GM21528 (cell line): Measurements from ENCODE around the gene IKBKG.
"Not testable (repeated sequence)": the region's sequence is repeated elsewhere in the genome, so short reads cannot be mapped to it uniquely, and the experiment has no call there.

Source experiments
- ATAC-seq: cut with Tn5 transposase; IDR thresholded peaks from one replicate; pipeline ENCODE4 v1.9.1; 2021; ENCODE audit warnings: mild to moderate bottlenecking, moderate library complexity; ENCODE audit not compliant: unreplicated experiment, low FRiP score

IKBKG gene

DNA sequence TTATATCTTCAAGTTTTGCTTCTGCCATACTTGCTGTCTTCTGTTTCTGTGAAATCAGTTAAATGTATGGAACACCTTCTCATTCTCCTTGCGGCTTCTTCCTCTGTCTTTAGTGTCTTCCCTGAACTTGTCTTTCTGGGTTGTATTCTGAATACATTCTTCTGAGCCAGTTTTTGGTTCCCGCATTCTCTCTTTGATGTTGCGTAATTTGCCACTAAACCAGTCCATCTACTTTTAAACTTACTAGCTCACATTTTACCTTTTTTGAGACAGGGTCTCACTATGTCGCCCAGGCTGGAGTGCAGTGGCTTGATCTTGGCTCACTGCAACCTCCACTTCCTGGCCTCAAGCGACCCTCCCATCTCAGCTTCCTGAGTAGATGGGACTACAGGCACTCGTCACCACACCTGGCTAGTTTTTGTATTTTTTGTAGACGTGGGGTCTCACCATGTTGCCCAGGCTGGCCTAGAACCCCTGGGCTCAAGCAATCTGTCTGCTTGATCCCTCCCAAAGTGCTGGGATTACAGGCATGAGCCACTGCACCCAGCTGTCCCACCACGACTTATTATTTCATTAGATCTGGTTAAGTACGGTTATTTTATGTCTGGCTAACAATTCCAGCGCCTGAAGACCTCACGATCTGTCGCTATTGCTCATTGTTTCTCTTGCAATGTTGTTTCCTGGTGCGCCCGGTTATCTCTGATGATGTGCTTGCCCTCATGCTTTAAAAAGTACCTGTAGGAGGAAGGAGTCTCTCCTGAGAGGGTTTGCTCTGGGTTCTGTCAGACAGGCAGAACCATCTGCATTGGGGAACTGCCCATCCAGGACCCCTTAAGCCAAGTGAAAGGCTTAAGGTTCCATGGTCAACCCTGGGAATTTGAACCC lies 21.6 kb upstream of the IKBKG start:
- no peak for ATAC-seq

DNA sequence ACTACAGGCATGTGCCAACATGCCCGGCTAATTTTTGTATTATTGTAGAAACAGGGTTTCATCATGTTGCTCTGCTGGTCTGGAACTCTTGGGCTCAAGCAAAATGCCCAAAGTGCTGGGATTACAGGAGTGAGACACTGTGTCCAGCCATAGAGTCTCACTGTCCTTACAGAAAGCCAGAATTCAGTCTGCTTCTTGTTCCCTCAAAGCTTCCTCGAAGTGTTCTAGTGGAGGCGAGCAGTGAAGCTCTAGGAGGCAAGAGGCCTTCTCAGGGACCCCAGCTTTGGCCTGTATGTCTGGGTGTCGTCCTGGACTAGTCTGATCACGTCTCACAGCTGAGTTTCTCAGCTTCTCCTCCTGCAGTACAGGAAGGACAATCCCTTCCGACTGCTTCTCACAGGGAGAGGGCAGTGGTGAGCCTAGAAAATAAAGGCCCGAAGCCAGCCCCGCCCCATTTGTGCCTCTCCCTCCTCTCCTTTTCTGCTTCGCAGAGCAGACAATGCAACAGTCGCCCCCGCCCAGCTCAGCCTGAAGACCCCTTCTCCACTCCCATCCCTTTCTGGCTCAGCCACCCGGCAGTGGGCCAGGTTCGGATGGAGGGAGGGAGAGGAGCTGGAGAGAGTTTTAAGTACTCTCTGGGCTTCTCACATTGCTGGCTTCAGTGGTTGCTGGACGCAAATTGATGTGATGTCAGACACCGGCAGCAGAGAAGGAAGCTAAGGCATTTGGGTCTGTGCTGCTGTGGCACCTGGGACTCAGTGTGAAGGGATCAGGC lies 20.3 kb upstream of the IKBKG start:
- peak; percentile 61 for ATAC-seq

DNA sequence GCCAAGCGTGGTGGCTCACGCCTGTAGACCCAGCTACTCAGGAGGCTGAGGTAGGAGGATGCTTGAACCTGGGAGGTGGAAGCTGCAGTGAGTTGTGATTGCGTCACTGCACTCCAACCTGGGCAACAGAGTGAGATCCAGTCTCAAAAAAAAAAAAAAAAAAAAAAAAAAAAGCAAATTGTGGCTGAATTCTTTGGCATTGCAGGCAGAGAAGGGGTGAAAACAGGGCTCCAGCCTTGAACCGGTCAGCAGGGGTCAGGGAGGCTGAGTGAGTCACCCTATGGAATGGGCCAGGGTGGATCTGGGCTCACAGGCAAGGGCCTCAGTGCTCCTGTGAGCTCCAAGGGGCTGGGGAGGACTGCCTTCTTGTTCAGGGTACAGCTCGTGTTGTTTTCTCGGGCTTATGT lies 18.2 kb upstream of the IKBKG start:
- no peak for ATAC-seq

DNA sequence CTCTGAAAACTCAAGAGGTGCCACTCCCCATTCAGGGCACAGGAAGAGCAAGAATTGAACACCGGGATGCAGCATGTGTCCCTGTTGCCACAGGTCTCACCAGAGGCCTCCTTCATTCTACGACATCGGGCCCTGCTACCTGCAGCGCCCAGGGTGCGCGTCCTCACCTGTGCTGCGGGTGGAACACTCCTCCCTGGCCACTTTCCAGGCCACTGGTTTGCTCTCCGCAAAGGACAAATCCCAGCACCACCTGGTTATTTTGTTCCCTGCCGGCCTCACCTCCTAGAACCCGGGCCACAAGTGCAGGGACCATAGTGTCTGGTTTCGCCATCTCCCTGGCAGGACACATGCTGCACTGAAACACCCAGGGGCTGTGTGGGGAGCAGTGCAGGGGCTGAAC lies 17.1 kb upstream of the IKBKG start:
- ATAC-seq: no peak

DNA sequence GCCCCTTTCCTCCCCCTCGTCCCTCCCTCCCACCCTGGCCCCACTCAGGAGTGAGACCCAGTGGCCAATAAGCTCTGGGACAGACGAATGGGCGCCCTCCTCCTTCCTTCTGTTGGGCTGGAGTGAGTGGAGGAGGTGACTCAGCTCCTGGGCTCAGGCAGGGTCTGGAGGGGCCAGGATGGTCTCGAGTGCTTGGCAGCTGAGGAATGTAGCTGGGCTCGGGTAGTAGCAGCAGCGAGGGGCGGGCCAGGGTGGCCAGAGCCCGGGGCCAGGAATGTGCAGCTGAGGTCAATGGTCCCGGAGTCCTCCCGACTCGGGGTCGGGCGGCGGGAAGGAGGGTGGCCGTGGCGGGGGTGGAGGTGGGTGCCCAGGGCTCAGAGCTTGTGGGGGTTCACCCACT lies 15.8 kb upstream of the IKBKG start:
- no peak for ATAC-seq

DNA sequence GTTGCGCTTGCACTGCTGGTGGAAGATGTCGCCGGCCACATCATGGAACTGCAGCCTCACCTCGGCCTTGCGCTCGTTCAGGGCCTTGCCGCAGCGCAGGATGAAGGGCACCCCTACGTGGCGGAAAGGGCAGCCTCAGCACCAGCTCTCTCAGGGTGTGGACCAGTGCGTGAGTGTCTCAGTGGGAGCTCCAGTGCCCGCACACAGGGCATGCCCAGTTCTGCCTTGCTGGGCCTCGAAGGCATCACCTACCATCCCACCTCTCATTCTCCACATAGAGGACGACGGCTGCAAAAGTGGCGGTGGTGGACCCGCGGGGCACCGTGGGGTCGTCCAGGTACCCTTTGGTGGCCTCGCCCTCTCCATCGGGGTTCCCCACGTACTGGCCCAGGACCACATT lies 14.7 kb upstream of the IKBKG start:
- ATAC-seq: no peak

DNA sequence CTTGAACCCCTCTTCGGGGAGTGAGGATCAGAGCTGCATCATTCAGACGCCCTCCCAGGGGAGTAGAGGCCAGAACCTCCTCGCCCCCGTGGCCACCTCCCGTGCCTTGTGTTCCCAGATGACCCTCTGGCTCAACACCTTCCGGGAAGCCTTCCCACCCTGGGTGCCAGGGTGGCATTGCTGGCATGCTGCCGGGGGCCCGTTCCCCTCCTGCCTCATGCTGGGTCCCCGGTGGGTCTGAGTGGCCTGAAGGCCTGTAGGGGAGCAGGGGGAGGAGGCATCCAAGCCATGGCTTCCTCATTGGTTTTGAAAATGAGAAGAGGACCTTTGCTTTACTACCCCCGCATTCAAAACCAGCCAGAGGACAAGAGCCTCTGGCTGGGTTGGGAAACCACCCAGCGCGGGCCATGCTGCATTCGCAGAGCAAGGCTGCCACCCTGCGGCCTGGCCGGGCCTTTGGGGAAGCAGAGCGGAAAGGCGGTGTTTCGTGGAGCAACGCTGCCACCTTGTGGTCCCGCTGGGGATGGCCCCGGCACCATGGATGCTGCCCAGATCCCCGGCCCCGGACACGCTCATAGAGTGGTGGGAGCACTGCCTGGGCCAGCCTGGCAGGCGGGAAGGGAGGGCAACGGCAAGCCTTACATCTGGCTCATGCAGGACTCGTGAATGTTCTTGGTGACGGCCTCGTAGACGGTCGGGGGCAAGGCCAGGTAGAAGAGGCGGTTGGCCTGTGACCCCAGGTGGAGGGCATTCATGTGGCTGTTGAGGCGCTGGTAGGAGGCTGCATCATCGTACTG lies 12.7 kb upstream of the IKBKG start:
- peak; percentile 74 for ATAC-seq

DNA sequence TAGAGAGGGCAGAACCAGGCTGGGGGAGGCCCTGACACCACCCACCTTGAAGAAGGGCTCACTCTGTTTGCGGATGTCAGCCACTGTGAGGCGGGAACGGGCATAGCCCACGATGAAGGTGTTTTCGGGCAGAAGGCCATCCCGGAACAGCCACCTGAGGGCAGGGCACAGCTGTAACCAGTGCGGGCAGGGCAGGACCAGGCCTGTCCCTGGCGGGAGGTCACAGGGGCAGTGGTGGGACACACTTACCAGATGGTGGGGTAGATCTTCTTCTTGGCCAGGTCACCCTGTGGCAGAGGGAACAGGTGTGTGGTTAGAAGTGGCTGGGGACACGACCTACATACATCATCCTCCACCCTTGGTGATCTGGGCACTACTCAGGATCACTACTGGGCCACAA lies 11.5 kb upstream of the IKBKG start:
- no peak for ATAC-seq

DNA sequence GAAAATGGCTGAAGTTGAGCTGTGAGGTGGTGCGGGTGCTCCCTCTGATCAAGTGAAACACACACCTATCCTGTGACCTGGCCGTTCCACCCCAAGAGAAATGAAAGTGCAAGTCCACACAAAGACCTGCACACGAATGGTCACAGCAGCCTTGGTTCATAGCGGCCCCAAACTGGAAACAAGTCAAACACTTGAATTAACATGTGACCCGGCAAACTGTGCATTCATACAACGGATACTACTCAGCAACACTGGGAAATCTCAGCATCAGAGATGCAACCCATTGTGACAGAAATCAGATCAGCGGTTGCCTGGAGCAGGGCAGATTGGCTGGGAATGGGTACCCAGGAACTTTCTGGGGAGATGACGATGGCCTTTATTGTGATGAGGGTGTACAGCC lies 8.3 kb upstream of the IKBKG start:
- ATAC-seq: no peak

DNA sequence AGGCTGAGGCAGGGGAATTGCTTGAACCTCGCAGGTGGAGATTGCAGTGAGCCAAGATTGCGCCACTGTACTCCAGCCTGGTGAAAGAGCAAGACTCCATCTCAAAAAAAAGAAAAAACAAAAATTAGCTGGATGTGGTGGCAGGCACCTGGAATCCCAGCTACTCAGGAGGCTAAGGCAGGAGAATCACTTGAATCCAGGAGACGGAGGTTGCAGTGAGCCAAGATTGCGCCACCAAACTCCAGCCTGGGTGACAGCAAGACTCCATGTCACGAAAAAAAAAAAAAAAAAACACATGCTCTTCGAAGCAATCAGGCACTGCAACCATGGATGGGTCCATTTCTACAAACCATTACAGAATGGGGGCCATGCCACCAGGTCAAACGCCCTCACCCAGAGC lies 7.1 kb upstream of the IKBKG start:
- ATAC-seq: not testable (repeated sequence)

DNA sequence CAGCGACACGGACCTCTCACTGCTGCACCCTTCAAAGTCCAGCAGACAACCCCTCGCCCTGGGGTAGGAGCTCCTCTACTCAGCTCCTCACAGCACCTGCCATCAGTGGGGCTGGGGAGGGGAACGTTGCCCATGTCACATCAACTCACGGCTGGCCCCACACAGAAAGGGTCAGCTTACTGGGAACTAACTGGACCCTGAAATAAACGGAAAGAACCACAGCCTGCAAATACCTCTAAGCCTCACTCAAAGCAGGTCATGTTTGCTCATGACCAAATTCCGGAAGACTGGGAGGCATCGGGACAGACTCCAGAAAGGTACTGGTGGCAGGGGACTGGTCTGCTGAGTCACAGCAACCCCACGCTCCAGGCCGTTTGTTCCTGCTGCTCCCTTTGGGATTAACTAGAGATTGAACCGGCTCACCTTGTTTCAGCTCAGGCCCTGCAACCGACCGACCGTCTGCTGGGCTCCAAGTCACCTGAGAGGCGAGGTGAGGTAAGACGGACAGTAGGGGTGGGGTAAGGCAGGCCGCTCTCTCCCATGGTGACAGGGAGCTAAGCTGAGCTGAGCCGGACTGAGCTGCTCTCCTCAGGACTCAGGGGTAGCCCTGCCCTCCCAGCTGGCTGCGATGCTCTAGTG lies 6.4 kb upstream of the IKBKG start:
- ATAC-seq: no peak

DNA sequence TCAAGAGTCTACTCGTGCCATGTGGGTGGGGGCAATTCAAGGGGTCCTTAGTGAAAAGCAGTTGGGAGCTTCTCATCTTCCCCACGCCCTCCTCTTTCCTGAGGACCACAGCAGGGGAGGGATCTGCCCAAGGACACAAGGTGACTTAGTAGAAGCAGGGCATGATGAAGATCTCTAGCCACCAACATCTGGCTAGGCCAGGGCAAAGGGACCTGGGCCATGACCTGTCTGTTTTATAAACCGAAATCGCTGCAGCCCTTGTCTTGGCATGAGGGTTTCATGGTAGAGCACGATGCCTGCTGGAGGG lies 5.9 kb upstream of the IKBKG start:
- ATAC-seq: no peak

DNA sequence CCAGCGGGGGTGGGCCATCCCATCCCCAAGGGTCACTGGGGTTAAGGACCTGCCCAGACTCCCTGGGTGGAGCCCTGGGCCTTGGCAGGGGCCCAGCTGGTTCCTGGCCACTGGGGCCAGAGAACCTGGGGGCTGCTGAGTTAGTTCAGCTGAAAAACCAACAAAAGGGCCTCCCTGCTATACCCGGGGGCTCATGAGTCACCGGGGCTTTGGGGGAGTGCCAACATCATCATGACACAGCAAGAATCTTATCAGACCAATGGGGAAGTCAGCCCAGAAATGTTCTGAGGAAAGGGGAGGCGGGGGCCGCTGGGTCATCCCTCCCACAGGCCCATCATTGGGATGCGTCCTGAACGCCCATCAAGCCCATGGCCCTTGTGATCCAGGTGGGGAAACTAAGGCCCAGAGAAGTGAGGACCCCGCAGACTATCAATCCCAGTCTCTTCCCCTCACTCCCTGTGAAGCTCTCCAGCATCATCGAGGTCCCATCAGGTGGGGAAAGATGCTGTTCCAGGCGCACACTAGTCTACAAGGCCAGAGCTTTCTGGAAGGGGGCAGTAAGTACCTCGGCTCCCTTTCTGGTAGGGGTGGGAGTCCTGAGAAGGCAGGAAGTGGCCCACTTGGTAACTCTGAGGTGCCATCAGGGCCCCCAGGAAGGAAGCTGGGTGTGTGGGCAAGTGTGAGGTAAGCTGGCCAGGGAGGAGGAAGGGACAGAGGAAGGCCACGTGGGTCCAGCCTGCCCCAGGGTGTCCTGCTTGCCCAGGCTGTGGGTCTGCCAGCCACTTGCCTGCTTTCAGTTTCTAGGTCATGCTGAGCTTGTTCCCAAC lies 5.3 kb upstream of the IKBKG start:
- ATAC-seq: no peak

DNA sequence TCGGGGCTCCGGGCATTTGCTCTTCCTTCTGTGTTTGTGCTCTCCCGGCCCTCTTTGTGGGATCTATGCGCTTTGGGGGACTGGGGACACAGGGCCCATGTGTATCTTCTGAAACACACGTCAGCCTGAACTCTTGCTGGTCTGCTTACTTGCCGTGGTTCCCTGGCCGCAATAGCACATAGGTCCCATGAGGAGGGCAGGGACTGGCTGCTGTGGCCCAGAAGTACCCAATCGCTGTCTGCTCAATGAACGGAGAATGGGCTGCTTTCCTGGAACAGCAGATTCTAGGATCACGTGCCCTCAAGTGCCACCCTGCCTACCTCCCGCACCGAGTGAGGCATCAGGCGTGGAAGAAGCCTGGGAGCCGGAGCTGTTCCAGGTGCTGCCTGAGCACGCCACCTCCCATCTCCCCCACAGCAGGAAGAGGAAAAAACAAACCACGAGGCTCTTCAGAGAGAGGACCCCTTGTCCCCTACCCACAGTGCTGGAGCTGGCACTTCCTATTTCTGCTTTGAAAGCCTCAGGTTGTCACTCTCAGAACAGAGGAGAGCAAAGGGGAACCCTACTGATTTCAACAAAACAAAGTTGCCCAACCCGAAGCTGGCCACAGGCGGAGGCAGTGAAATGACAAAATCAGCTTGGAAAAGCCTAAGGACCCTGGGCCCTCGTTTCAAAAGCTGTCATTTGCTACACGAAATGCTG lies 4.5 kb upstream of the IKBKG start:
- no peak for ATAC-seq

DNA sequence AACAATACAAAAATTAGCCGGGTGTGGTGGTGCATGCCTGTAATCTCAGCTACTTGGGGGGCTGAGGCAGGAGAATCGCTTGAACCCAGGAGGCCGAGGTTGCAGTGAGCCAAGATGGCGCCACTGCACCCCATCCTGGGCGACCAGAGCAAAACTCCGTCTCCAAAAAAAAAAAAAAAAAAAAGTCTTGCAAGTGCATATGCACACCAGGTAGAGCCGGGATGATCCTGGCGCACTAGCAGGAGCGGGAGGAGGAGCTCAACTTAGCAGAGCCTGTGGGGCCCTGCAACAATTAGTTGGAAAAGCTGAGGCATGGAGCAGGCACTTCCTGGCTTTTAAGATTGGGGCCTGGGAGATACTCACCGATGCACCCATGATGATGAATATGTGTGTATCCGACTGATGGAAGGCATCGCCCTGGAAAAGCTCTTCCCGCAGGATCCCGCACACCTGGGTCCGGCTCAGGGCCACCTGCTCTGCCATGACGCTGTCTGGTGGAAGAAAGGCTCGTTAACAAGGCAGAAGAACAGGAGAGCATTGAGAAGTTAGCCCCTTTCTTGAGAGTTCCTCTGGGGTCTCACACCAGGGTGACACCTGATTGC lies 1.6 kb upstream of the IKBKG start:
- ATAC-seq: no peak

DNA sequence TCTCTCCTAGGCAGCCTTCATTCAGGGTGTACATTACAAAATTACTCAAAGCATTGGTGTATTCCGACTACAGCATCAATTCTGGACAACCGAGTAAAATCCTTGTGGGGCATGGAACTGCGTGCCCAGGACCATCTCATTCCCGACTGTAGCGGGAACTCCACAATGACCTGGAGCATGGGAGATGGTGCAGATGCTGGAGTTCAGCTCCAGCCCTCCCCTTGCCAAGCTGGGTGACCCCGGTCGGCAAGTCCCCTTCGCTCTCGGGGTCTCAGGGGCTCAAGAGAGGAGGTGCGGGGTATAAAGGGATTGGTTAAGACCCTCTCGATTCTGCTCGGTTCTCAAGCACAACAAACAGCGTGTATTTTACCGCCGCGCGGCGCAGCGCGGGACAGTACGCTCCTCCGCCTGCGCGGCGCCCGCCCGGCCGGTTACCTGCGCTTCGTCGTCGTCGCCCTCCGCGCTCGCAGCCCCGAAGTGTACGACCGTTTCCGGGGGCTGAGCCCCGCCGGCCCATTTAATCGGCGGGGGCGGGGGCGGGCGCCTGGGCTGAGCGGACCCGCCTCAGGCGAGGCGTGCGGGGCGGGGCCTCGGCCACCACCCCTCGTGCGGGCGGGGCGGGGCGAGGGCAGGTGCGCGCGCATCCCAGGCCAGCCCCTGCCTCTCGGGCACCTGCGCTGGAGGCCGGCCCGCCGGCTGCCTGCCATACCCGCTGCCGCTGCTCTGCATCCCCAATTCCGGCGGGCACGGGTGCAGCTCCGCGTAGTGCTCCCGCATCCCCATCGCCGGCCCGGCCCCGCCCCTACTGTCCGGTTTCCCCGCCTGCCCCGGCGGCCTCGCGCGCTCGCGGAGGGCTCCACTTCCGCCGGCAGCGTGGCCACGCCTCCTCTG lies 821 bp upstream of the IKBKG start, which contains the start of gene G6PD:
G6PD (minus strand) TSS at position 493 of the 891 bp plus-strand sequence. CDS start 691 bp downstream, outside the sequence.
- peak; percentile 53 for ATAC-seq

DNA sequence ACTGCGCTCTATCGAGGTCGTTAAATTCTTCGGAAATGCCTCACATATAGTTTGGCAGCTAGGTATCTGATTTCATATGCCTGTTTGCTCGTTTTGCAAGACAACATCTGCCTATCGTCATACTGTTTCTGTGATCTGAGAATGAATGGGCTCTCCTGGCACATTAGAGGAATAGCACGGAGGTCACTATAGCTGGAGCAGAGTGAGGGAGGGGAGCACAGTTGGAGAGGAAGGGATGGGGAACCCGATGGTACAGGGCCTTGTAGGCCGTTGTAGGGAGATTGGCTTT lies 552 bp downstream of the IKBKG start:
- ATAC-seq: peak; percentile 6

DNA sequence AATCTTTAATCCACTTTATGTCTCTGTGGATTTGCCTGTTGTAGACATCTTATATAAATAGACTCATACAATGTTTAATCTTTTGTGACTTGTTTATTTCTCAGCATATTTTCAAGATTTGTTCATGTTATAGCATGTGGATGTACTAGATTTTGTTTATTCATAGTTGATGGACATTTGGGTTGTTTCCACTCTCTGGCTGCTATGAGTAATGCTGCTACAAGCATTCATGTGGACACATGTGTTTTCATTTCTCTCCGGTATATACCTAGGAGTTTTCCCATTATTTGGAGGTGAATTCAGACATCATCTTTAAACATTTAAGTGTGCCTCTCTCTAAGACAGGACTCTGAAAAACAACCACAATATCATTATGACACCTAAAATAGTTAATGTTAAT lies 2.3 kb downstream of the IKBKG start:
- ATAC-seq: no peak
